A673 (cell line): ENCODE measurements around the gene POGK. TPM values are rescaled to one million over a fixed set of nuclear protein-coding genes. Genes with fewer than 3 reads are reported as not detected.
A peak's percentile ranks its signal among the peaks of the same experiment; 100 is the strongest.
"Not testable (repeated sequence)": the region's sequence is repeated elsewhere in the genome, so short reads cannot be mapped to it uniquely, and the experiment has no call there.

Experiments used
- BruUV-seq: library from RNA; stranded (reverse); fragments of 400-500 nt; replicated peaks from 2 replicates; lab custom pipeline; 2021; lab: Mats Ljungman, UMichigan
- CTCF ChIA-PET: fragments of 300-600 bp; sonication (Branson Sonifier 250); formaldehyde crosslinking; loops from one replicate; lab custom pipeline; 2022; ENCODE audit warnings: antibody characterized with exemption; lab: Charles Lee
- POLR2A ChIA-PET: fragments of 300-600 bp; sonication (Branson Sonifier 250); formaldehyde crosslinking; loops from one replicate; lab custom pipeline; 2022; ENCODE audit warnings: antibody characterized with exemption; ENCODE audit not compliant: low non-redundant PET; lab: Charles Lee
- DNase-seq: peaks from one replicate; pipeline ENCODE4 v3.0.0-alpha.2; 2015; ENCODE audit warnings: low spot score
- H3K27ac ChIP-seq: fragments of 200-600 bp; sonication (generic); 2 replicates; pipeline ENCODE4 v1.5.1; 2016; ENCODE audit warnings: mixed run types, low read depth, mild to moderate bottlenecking, mixed read lengths, antibody characterized with exemption, low read length; ENCODE audit not compliant: poor library complexity, severe bottlenecking
- H3K27me3 ChIP-seq: fragments of 200-600 bp; sonication (generic); replicated peaks from 2 replicates; pipeline ENCODE4 v1.6.1; 2017; ENCODE audit warnings: mixed run types, low read depth, mild to moderate bottlenecking, mixed read lengths, antibody characterized with exemption, low read length; ENCODE audit not compliant: insufficient read depth, poor library complexity
- H3K36me3 ChIP-seq: fragments of 200-600 bp; sonication (generic); 2 replicates; pipeline ENCODE4 v1.6.1; 2016; ENCODE audit warnings: mixed run types, mild to moderate bottlenecking, mixed read lengths, antibody characterized with exemption, low read length; ENCODE audit not compliant: insufficient read depth, poor library complexity, severe bottlenecking
- H3K4me1 ChIP-seq: fragments of 200-600 bp; sonication (generic); 2 replicates; pipeline ENCODE4 v1.6.1; 2017; ENCODE audit warnings: mixed run types, mild to moderate bottlenecking, mixed read lengths, antibody characterized with exemption, low read length; ENCODE audit not compliant: insufficient read depth, poor library complexity, severe bottlenecking
- H3K4me3 ChIP-seq: fragments of 200-600 bp; sonication (generic); 2 replicates; pipeline ENCODE4 v1.5.1; 2016; ENCODE audit warnings: low read depth, mixed run types, mild to moderate bottlenecking, mixed read lengths, low read length; ENCODE audit not compliant: poor library complexity, severe bottlenecking
- H3K9me3 ChIP-seq: fragments of 200-600 bp; sonication (generic); 2 replicates; pipeline ENCODE4 v1.6.1; 2016; ENCODE audit warnings: mixed run types, low read depth, mild to moderate bottlenecking, mixed read lengths, antibody characterized with exemption, low read length; ENCODE audit not compliant: poor library complexity, severe bottlenecking
- CTCF ChIP-seq: fragments of 300-800, 200-600 bp; sonication (generic); conservative IDR thresholded peaks from 2 replicates; pipeline ENCODE4 v1.5.1; 2017; ENCODE audit warnings: low read depth, mild to moderate bottlenecking, antibody characterized with exemption, low read length, moderate library complexity, mixed read lengths
- EZH2 ChIP-seq: fragments of 200-600 bp; sonication (generic); IDR thresholded peaks from 2 replicates; pipeline ENCODE4 v1.6.1; 2017; ENCODE audit warnings: borderline replicate concordance, low read depth, mild to moderate bottlenecking, mixed read lengths, antibody characterized with exemption, low read length; ENCODE audit not compliant: poor library complexity, severe bottlenecking
- intact Hi-C: fragments of 100-400 bp; cut with micrococcal nuclease; formaldehyde crosslinking; loops from one replicate; pipeline ENCODE4 v1.10.0; 2022; ENCODE audit not compliant: unreplicated experiment
- total RNA-seq: library from RNA; stranded (reverse); gene quantifications from 2 replicates; pipeline ENCODE4 v1.2.3, GENCODE V29; 2021

Gene POGK
- total RNA-seq, 1 experiment from 2014 or later: 44.1 TPM

GRCh38 chr1:166876540-166876838, 37.2 kb downstream of the POGK start:
- TF ChIP-seq CTCF (peak; percentile 31; the same call in 1 of the 2 replicates), EZH2 (no peak)
- Histone ChIP-seq H3K4me1 (peaks cover 10% of the 10 kb centered on the region), H3K9me3 (no peaks in the 10 kb centered on the region), H3K27ac (peak overlapping the region; percentile 3), H3K36me3 (no peaks in the 10 kb centered on the region), H3K27me3 (no peaks in the 10 kb centered on the region), H3K4me3 (peak overlapping the region; percentile 72)
- DNase-seq: no peak
- POLR2A ChIA-PET: interaction anchor here (0.7 kb wide), 1 partner anchor 711 kb away, joined by 5 read pairs; no protein-coding TSS in a partner anchor
- no TSS peak for BruUV-seq
- CTCF ChIA-PET: interaction anchor here (0.6 kb wide), 1 partner anchor 344 kb away, joined by 6 read pairs; no protein-coding TSS in a partner anchor
- intact Hi-C loops: no loop called here

- POLR2A ChIA-PET, H3K9me3 ChIP-seq, H3K27me3 ChIP-seq, DNase-seq, H3K27ac ChIP-seq, BruUV-seq, intact Hi-C loops, H3K4me1 ChIP-seq, H3K4me3 ChIP-seq, H3K36me3 ChIP-seq: not testable (repeated sequence)
- CTCF ChIA-PET: interaction anchor here (1.0 kb wide), 1 partner anchor 342 kb away, joined by 10 read pairs; the partner anchor contains the start of gene POU2F1
Measured at GRCh38 chr1:166878173-166878917, 39.1 kb downstream of the POGK start.

GRCh38 chr1:166882893-166883292, 43.6 kb downstream of the POGK start:
- CTCF ChIA-PET: no interaction called here
- BruUV-seq: no TSS peak
- intact Hi-C loops: no loop called here

More at GRCh38 chr1:166882893-166883292, 43.6 kb downstream of the POGK start:
- Histone ChIP-seq H3K4me1 (no peaks in the 10 kb centered on the region), H3K9me3 (no peaks in the 10 kb centered on the region), H3K36me3 (no peaks in the 10 kb centered on the region), H3K27ac (no peak overlapping the region), H3K4me3 (no peak overlapping the region), H3K27me3 (peaks cover 40% of the 10 kb centered on the region)
- DNase-seq: no peak
- TF ChIP-seq CTCF (no peak), EZH2 (no peak)
- POLR2A ChIA-PET: no interaction called here
